HL-60 (cell line): ENCODE data around the gene HIVEP1.

Experiments used
- GABPA ChIP-seq: IDR thresholded peaks from 2 replicates; pipeline ENCODE4 v1.6.1; 2012; ENCODE audit warnings: low read depth
- POLR2AphosphoS5 ChIP-seq: IDR thresholded peaks from 2 replicates; pipeline ENCODE4 v1.6.1; 2012; ENCODE audit warnings: low read depth
- TF ChIP-seq, protein P1 (sequence below): IDR thresholded peaks from one replicate; pipeline ENCODE4 v1.5.1; 2011; ENCODE audit warnings: low read length, control low read depth, inconsistent platforms; ENCODE audit not compliant: insufficient read depth
- TF ChIP-seq, protein P2 (sequence below): IDR thresholded peaks from 2 replicates; pipeline ENCODE4 v1.6.1; 2012; ENCODE audit warnings: low read depth; ENCODE audit not compliant: insufficient replicate concordance

DNA sequence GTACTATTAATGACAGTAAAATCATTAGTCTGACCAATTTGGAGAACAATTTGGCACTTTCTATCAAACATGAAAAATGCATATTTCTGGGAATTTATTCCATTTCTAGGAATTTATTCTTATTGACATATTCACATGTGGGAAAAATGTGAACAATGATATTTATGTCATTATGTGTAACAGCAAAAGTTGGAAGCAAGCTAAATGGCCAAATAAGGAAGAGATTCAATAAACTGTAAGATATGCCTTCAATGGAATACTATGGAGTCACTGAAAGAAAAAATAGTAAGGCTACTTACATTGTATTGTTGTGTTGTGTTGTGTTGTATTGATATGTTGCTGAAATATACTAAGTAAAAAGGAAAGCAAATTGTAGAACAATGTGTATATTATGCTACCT lies 177.5 kb downstream of the HIVEP1 start:
- TF ChIP-seq, protein P1, sequence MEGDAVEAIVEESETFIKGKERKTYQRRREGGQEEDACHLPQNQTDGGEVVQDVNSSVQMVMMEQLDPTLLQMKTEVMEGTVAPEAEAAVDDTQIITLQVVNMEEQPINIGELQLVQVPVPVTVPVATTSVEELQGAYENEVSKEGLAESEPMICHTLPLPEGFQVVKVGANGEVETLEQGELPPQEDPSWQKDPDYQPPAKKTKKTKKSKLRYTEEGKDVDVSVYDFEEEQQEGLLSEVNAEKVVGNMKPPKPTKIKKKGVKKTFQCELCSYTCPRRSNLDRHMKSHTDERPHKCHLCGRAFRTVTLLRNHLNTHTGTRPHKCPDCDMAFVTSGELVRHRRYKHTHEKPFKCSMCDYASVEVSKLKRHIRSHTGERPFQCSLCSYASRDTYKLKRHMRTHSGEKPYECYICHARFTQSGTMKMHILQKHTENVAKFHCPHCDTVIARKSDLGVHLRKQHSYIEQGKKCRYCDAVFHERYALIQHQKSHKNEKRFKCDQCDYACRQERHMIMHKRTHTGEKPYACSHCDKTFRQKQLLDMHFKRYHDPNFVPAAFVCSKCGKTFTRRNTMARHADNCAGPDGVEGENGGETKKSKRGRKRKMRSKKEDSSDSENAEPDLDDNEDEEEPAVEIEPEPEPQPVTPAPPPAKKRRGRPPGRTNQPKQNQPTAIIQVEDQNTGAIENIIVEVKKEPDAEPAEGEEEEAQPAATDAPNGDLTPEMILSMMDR, result no peak
- no peak for TF ChIP-seq GABPA
- TF ChIP-seq POLR2AphosphoS5, result no peak
- TF ChIP-seq, protein P2, sequence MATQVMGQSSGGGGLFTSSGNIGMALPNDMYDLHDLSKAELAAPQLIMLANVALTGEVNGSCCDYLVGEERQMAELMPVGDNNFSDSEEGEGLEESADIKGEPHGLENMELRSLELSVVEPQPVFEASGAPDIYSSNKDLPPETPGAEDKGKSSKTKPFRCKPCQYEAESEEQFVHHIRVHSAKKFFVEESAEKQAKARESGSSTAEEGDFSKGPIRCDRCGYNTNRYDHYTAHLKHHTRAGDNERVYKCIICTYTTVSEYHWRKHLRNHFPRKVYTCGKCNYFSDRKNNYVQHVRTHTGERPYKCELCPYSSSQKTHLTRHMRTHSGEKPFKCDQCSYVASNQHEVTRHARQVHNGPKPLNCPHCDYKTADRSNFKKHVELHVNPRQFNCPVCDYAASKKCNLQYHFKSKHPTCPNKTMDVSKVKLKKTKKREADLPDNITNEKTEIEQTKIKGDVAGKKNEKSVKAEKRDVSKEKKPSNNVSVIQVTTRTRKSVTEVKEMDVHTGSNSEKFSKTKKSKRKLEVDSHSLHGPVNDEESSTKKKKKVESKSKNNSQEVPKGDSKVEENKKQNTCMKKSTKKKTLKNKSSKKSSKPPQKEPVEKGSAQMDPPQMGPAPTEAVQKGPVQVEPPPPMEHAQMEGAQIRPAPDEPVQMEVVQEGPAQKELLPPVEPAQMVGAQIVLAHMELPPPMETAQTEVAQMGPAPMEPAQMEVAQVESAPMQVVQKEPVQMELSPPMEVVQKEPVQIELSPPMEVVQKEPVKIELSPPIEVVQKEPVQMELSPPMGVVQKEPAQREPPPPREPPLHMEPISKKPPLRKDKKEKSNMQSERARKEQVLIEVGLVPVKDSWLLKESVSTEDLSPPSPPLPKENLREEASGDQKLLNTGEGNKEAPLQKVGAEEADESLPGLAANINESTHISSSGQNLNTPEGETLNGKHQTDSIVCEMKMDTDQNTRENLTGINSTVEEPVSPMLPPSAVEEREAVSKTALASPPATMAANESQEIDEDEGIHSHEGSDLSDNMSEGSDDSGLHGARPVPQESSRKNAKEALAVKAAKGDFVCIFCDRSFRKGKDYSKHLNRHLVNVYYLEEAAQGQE, result no peak
